GM19351 (cell line): ENCODE measurements around the gene TMEM208.

Experiments
- ATAC-seq: cut with Tn5 transposase; IDR thresholded peaks from one replicate; pipeline ENCODE4 v1.9.1; 2021; ENCODE audit warnings: mild to moderate bottlenecking, moderate library complexity; ENCODE audit not compliant: unreplicated experiment

TMEM208 gene

GRCh38 chr16:67234180-67234597, 7.3 kb downstream of the TMEM208 start:
- no peak for ATAC-seq

DNA sequence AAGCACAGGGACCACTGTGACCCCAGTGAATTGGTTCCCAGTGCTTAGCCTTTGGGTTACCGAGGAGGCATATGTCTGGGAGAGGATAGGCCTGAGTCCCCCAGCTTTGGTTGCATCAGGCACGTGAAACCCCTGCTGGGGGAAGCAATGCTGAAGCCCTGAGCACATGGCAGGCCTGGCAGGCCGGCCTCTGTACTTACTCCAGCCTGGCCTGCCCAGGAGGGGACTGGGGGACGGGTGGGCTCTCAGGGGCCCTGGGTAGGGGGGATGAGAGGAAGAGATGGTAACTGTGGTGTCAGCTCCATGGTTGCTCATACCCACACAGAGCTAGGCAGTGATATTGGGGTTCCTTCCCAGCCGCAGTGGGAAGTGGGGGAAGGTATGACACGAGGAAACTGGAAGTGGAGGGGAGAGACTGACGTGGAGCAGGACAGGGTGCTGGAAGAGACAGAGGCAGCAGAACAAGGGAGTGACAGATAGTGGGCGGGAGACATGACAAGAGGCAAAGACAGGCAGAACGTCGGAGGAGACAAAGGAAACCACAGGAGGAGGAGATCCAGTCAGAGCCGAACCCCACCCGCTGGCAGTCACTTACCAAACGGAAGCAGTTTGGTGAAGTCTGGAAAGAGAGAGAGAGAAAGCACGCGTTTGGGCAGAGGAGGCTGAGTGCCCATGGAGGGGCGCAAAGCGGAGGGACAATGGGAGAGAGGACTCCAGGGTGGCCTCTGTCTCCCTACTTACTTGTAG, 9.1 kb downstream of the TMEM208 start:
- ATAC-seq = no peak

GRCh38 chr16:67236563-67237395, 9.8 kb downstream of the TMEM208 start:
- ATAC-seq = peak; percentile 78

DNA sequence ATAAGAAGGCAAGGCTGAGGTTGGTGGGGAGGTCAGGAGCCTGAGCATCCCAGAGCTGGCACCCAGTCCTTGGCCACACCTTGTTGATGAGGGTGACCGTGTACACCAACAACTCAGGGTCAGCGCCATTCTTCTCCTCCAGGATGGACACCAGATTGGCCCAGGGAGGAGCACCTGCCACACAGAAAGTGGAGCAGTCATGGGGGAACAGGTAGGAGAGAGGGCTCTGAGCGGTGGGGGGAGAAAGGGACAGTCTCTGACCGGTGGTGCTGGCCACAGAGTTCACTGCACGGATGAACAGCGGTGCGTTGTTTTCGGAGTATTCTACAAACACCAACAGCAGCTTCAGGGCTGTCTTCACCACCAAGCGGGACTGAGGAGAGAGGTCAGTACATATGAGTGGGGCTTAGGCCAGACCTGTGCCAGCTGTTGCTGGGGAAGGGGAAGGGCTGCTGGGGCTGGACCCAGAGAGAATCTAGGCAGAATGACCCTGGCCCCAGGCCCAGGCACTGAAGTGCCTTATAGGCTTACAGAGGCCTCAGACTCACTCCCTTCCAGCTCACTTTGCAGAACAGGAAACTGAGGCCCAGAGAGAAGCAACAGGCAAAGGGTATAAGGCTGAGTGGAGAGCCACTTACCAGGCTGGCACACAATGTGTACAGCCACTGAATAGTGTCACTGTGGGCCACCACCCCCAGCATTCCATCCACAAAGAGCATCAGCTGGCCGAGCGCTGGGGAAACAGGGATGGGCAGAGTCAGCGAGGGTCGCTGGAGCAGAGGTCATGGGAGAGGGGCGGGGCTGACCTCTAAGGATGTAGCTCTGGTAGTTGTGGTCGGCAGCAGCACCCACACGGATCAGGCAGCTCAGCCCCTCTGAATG, 10.7 kb downstream of the TMEM208 start:
- no peak for ATAC-seq

DNA sequence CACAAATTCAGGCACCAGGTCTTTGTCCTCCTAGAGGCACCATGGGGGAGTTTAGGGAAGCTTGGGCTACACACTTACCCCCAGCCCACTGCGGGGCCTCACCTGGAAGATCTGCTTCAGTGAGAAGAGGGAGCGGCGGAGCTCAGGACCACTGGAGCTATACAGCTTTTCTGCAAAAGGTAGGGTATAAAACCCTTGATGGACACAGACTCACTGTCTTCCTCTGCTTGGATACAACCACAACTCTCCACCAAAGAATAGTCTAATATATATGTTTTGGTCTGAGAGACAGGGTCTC, 11.3 kb downstream of the TMEM208 start:
- ATAC-seq = no peak

GRCh38 chr16:67238806-67239470, 12.0 kb downstream of the TMEM208 start:
- ATAC-seq = no peak

DNA sequence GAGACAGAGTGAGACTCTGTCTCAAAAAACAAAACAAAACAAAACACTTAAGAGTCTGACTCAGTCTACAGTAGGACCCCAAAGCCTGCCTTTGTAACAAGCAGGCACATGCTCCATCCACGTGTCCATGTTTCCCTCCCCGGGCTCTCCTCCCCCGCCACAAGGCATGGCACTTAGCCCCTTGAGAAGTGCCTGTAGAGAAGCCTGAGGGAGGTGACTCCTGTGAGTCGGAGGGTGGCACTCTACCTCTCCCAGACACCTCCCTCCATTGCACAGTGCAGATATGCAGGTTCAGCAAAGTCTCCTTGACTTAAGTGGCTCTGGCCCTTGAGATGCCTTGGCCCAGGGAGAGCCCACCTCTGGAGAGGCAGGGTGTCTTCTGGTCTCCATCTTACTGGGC, 13.6 kb downstream of the TMEM208 start:
- ATAC-seq = no peak

DNA sequence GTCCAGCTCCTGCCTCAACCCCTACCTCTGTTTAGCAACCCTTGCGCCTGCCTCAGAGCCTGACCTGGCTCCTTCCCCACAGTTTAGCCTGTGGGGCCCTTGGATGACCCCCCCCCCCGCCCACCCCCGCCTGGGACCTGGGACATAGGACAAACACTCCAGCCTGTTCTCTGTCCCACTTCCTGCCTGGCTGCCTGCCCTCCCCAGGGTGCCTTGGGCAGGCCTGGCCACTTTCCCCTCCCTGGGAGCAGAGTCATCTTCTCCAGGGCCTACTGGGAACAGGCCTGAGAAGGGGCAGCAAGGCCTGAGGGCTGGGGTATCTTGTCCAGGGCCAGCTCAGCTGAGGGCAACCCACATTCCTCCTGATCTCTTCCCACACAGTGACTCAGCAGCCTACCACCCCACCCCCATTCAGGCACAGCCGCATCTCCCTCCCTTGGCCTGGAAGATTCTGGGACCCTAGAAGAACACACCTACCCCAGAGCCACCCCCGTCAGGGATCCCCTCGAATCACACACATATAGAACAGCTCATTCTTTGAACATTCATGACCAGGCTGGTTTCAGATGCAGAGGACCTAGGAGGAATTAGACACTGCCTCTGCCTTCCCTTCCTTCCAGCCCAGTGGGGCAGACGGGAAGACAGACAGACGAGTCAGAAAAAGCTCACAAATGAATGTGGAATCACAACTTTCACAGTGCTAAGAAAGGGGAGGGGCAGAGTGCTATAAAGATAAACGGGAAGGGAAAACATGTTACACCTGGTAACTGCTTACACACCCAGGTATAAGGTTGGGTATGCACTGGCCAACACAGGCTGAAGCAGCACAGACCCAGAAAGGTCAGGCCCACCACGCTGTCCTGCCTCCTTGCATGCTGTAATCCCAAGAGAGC, 14.3 kb downstream of the TMEM208 start:
- ATAC-seq = no peak

DNA sequence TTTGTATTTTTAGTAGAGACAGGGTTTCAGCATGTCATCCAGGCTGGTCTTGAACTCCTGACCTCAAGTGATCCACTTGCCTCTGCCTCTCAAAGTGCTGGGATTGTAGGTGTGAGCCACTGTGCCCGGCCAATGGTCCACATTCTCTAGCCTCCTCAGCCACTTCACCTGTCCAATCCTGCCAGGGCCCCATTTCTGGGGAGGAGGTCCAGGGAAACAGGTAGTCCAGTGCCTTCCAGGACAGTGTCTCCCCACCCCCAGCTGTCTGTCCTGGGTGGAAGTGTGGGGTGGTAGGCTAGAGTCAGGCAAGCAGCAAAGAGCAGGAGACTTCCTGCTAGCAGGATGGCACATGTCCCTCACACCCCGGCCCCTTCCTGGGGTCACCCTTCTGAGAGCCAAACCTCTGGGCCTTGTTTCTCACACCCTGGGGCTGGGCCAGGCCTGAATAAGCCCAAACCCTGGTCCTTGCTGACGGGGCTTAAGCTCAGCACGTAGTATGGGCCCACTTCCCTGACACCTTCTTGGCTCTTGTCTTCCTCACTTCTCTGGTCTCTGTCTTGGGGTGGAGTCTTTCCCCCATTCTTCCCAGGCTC, 15.3 kb downstream of the TMEM208 start:
- ATAC-seq = no peak

DNA sequence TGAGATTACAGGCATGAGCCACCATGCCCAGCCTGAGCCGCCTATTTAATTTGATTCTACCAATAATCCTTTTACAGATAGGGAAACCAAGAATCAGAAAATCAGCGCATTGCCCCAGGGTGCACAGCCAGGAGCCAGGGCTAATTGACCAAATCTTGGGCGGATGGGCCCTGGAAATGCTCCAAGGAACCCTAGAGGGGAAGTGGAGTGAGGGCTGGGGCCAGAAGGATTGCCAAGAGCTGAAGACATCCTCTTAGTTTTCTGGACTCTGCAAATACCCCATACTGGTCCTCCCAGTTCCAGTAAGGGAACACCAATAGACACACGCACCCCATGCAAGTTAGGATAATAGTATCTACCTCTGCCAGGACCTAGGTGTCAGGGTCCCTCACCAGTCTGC, 16.6 kb downstream of the TMEM208 start:
- ATAC-seq = no peak

DNA sequence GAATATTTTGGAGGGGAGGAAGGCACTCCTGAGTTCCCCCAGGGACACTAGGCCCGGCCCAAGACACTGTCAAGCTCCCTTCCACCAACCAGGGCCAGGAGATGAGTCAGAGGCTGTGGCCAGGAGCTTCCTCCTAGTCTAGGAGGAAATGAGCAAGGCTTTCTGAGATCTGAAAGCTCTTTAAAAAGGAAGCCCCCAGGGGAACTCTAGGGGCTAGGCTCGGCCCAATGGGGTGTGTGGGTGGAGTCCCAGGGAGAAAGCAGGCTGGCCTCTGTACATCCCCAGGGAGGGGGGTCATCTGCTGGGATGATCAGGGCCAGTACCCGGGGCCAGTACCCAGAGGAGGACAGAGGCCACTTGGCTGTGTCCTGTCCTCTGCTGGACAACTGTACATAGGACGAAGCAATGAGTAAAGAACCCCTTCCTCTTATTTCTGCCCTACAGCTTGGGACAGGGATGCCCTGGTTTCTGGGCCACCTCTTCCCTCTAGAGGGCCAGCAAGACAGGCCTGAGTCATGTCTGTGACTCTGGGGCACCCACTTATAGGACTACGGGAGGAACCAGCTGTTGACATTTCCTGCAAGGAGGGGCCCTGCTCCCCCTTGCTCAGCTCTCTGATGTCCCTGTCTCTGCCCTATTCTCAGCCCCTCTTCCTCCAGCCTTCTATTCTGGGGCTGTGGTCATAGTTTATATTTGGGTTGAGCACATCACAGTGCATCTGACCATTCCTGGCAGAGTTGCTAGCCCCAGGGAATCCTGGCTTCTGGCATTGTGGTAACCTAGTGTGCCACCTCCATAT, 17.7 kb downstream of the TMEM208 start:
- peak; percentile 53 for ATAC-seq

GRCh38 chr16:67245186-67245585, 18.3 kb downstream of the TMEM208 start:
- ATAC-seq = no peak

DNA sequence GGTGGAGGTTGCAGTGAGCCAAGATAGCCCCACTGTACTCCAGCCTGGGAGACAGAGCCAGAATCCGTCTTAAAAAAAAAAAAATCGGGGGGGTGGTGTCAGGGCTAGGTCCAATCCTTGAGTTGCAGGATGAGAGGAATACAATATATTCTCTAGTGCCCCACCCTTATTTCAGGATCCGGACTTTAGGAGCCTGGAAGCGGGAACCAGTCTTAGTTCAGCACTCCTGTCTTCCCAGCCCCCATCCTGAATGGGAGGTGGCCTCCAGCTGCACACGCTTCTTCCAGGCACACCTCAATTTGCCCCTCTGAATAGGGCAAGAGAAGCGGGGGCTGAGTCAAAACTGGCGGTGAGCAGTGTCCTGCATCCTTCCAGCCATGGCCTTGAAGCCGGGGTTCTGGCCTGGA, 18.7 kb downstream of the TMEM208 start:
- ATAC-seq = no peak

DNA sequence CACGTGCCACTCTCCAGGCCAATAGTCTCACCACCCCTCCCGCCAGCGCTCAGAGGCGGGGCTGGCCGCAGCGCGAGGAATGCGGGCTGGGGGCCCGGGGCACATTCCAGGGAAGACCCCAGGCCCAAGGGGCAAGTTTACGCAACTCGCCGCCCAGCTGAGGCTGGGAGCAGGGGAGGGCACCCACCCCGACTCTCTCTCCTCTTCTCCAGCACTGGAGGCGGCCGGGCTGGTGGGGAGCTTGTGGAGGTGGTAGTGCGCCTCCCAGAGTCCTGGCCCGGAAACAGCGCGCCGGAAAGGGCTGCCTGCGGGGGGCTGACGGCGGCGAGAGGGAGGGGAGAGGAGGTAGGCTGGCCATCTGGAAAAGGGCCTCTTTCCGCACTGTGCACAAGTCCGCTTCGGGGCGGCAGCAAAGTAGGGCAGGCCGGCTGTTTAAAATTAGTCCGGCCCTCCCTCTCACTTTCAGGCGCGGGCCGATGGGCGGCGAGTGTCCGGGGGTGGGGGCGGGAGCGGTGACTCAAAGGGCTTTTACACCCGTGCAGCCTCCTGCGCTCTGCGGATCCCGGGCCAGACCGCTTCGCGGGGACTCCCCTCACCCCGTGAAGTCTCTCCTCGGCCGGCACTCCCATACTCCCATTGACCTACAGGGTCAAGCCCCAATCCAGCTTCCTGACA, 19.3 kb downstream of the TMEM208 start:
- ATAC-seq = peak; percentile 26

DNA sequence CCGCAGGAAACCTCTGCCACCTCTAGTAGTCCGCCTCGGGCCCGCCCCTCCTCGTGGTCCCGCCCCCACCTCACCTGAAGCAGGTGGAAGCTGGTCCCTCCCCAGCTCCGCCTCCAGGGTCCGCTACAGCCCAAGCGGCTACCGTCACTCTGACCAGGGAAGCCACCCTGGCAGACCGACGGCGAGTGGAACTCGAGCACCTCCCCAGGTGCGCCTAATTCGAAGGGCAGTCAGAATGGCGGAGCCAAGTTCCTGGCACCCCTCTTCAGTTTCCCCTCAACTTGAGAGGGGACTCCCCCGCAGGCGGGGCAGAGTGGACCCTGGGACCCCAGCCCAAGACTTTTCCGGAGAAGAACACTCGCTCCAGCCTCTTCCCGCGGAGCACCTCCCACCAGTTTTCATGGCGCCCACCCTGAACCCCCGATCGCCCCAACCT, 19.8 kb downstream of the TMEM208 start:
- ATAC-seq = peak; percentile 13

DNA sequence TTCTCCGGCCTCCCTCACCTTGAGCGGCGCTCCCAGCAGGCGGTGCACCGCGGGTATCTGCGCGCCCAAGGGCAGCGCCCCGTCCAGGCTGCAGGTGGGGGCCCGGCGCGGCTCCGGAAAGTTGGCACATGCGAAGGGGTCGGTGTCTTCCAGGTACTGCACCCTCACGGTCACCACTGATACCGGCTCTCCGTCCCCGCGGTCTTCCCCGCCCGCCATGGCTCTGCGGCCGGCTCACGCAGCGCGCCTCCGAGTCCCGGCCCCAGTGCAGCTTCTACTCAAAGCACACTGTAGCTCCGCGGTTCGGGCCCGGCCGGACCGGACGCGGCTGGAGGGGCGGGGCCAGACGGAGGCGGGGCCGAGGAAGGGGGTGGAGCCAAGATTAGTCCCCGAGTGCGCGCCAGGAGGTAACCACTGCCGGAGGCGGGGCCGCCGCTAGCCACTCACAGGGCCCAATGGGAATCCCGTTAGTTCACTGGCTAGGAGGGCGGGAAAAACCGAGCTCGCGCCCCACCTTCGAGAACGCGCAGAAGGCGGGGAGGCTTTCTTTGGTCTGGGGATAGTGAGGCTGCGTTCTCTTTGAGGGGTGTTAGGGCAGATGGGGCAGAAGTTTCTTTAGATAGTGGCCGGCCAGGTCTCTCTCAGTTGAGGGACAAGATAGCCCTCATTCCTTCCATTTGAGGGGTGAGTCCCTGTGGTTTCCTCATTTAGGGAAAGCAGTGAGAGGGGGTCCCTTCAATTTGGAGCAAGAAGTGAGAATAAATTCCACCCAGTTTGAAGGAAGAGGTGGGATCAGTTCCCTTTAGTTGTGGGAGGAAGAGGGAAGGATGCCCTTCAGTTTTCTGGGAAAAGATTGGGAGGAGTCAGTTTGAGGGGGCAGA, 20.5 kb downstream of the TMEM208 start, which contains the start of gene FHOD1:
Gene FHOD1 (minus strand): TSS at position 290 of the 881 bp plus-strand sequence. CDS start 71 bp downstream, at position 219.
- peak; percentile 44 for ATAC-seq

DNA sequence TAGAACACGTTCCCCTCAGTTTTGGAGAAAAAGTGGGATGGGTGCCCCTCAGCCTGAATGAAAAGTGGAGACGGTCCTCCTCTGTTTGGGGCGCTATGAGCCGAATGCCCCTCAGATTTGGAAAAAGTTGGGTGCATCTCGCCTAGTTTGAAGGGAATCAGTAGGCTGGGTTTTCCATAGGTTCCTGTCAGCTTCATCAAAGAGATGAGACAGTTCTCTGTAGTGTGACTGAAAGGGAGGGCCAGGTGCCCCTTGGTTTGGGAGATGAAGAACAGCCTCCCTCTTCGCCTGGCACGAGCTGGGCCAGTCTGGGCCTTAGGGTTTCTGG, 21.1 kb downstream of the TMEM208 start:
- no peak for ATAC-seq
